GM19468 (cell line): Measurements from ENCODE around the gene HIBCH.
A peak's percentile ranks its signal among the peaks of the same experiment; 100 is the strongest.
"Not testable (repeated sequence)": the region's sequence is repeated elsewhere in the genome, so short reads cannot be mapped to it uniquely, and the experiment has no call there.

Experiments used
- ATAC-seq: cut with Tn5 transposase; IDR thresholded peaks from one replicate; pipeline ENCODE4 v1.9.1; 2021; ENCODE audit warnings: mild to moderate bottlenecking, moderate library complexity, moderate number of reproducible peaks; ENCODE audit not compliant: unreplicated experiment; ENCODE audit errors: extremely low read depth

Gene HIBCH, protein sequence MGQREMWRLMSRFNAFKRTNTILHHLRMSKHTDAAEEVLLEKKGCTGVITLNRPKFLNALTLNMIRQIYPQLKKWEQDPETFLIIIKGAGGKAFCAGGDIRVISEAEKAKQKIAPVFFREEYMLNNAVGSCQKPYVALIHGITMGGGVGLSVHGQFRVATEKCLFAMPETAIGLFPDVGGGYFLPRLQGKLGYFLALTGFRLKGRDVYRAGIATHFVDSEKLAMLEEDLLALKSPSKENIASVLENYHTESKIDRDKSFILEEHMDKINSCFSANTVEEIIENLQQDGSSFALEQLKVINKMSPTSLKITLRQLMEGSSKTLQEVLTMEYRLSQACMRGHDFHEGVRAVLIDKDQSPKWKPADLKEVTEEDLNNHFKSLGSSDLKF

DNA sequence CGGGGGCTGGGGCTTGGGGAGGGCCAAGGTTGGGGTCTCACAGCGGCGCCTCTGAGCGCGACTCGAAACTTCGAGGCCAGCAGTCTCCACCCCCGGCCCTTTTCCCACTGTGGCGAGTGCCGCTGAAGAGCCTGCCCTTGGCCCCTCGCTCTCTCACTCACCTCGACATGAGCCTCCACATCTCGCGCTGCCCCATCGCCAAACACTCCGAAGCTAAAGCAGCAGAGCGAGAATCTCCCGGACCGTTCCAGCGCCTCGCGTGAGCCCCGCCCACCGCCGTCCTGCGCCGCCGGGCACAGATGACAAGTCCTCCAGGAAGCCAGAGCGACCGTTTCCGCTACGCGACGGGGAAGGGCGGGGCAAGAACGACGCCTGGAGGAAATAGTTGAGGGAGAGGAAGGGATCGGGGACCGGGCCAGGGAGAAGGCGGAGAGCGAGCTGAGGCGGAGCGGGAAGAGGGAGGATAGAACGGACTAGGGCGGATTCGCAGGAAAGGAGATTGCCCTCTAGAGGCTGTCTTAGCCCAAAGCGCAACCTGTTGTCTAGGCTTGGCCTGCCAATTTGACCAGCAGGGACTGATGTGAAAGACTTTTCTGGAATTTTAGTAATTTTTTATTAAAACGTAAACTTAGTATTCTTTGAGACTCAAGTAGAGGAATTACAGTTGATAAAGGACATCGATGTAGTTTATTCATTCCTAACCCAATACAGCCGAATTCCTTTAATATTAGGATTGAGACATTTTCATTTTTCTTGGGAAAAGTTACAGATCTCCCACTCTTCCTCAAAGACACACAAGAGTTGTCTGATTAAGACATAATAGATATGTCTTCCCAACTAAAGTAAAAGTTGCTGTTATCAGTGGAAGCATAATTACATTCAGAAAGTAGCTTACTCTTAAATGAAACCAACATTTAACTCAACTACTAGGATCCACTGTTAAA, at the start of gene HIBCH:
Gene HIBCH (minus strand): TSS at position 272 of the 944 bp plus-strand sequence. CDS start 76 bp downstream, at position 196.
- ATAC-seq: peak; percentile 89

DNA sequence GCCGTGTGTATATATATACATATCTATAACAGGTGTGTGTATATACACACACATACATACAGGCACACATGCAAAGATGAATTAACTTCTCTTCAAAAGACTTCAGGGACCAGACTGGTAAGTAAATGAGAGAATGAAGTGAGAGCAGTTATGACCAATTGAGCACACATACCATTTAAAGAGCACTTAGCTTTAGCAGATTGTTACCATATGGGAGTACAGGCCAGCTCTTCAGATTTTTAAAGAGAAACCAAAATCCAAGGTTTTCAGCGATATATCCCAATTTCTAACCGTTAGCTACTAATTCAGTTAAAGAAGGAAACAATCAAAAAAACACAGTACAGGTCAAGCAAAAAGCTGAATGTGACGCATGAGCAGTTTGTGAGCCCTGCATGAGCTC, 47.5 kb upstream of the HIBCH start:
- ATAC-seq: no peak

DNA sequence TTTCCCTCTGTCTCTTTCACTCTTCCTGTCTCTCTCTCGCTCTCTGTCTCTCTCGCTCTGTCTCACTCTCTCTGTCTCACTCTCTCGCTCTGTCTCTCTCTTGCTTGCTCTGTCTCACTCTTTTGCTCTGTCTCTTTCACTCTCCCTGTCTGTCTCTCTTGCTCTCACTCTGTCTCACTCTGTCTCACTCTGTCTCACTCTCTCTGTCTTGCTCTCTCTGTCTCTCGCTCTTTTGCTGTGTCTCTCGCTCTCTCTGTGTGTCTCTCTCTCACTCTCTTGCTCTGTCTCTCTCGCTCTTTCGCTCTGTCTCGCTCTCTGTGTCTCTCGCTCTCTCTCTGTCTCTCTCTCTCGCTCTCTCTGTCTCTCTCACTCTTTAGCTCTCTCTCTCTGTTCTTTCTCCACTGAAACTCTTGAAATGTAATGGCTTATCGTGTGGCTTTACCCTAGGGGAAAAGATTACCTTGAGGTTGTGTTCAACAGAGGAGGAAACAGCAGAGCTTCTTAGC, 46.7 kb upstream of the HIBCH start:
- ATAC-seq: no peak

DNA sequence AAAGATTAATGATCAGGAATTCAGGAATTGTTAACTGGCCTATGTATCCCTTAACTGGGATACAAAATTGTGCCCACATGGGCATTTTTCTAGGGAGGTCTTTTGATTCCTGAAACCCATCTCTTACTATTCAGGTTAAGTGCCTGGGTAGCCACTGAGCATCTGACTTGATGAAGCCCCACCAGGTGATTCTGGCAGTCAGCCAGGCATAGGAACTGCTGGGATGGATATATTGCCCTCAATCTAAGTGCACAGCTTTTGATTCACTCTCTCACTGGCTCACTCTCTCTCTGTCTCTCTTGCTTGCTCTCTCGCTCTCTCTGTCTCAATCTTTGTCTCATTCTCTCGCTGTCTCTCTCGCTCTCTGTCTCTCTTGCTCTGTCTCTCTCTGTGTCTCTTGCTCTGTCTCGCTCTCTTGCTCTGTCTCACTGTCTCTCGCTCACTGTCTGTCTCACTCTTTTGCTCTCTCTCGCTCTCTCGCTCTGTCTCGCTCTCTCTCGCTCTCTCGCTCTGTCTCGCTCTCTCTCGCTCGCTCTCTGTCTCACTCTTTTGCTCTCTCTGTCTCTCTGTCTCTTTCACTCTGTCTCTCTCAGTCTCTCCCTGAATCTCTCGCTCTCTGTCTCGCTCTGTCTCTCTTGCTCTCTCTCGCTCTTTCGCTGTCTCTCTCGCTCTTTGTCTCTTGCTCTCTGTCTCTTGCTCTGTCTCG, 46.0 kb upstream of the HIBCH start:
- no peak for ATAC-seq

DNA sequence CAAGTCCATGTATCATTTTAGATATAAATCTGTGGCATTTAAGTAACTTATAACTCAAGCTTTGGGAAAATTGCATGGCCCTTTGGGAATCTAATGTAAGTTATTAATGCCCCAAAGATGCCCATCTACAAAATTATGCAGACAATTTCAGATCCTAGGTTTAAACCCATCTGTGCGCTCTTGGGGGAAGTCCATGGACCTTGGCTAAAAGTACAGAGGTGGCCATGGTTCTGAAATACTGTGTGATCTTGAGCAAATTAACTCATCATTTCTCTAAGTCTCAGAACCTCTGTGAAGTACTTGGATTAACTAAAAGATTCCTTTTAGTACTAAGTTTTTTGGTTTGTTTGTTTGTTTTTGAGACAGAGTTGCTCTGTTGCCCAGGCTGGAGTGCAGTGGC, 43.3 kb upstream of the HIBCH start:
- no peak for ATAC-seq

DNA sequence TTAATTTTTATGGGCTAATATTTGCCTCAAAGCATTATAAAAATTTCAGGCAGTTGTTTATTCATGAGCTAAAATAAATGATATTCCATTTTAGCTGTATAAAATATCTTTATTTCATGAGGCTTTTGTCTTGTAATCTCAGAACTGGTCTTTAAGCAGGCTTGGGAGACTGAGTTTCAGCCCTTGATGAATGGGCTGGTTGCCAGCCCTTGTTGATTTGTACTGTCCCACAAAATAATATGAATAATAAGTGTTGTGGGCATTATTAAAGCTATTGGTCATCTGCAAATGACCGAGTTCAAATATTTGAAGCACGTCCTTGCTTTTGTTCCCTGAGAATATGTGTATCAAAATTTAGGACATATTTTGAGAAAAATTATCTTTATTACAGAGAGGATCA, 41.9 kb upstream of the HIBCH start:
- ATAC-seq: no peak

DNA sequence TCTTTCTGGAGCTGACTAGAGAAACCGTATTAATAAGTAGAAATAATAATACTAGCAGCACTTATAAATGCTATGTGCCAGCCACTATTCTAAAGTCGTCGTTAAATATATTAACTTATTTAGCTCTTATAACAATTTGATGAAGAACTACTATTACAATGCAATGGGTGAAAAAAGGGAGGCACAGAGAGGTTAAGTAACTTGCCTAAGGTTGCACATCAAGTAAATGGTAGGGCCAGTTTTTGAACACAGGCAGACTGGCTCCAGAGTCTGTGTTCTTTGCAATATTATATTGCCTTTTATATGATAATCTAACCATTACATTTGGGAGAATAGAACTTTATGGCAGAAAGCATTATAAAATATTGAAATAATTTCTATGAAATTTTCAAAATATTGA, 41.3 kb upstream of the HIBCH start:
- ATAC-seq: no peak

DNA sequence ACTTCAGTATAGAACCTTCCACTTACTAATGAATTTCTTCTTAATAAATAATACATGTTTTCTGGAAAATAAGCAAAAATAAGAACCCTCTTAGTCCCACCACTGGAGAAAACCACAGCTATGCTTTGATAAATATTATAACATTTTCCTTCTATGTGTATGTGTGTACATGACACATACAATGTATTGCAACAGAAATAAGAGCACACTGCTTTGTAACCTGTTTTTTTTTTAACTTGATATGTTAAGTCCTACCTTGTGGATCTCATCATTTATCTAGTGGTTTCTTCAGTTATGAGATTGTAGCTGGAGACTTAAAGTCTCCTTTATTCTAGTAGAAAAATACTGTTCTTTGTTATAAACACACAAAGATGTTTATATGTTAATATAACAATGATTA, 40.9 kb upstream of the HIBCH start:
- ATAC-seq: no peak

DNA sequence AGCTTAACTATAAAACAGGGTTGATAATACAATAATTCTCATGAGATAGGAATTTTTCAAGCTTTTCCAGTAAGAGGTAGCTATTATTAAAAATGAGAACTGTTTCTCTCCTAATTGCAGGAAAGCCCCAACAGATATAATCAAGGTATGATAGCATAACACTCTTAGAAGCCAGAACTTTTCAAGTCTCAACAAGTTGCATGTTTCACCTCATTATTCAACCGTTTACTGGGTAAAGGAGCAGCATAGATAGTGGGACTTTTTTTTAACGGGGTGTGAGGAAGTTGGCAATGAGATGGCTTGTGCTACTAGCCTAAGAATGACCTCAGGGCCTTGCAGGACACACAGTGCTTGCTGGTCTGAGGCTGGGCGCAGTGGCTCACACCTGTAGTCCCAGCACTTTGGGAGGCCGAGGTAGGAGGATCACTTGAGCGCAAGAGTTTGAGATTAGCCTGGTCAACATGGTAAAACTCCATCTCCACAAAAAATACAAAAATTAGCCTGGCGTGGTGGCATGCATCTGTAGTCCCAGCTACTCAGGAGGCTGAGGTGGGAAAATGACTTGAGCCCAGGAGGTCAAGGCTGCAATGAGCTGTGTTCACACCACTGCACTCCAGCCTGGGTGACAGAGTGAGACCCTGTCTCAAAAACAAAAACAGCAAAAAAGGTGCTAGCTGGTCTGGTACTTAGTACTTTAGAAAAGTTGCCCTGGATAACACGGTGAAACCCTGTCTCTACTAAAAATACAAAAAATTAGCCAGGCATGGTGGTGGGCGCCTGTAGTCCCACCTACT, 39.2 kb upstream of the HIBCH start:
- not testable (repeated sequence) for ATAC-seq

DNA sequence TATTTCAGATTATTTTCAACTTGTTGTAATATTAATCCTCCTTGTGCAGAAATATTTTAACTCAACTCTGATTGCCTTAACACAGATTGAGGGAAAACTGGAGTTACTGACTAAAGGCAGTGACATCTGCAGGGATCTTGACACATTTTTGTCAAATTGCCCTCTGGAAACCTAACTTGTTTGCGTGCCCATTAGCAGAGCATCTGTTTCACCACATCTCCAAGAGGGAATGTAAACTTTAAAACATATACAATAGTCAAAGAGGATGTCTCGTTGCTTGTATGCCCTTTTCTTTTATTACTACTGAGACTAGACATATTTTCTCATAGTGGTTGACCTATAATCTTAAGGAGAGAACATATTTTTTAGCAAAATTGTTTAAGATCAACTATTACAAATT, 38.0 kb upstream of the HIBCH start:
- no peak for ATAC-seq

DNA sequence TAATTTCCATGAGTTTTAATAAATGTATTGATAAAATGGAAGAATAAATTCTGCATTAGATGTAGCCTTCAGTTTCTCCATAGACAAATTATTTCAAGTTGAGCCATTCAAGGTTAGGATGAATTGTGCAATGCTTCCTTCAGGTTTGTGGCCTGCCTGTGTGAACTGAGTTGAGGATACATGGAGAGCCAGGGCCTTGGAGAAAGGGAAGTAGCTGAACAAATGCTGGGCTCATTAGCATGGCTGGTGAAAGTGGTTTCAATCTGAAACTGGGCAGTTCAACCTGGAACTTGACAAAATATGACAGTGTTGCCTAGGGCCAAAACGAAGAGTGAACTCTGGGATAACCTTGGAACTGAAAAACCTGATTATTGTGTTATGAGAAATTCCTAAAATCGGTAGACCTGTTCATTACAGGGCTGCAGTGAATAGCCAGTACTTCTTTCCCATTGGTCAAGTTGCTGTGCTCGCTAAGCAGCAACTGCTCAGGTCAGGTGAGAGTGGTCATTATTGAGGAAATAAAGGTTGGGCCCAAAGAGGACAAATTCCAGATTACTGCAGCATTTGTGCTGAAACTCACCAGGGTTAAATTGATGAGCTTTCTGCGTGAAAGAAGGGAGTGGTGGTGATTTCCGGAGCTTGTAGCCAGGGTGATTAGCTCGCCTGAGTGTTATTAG, 36.5 kb upstream of the HIBCH start:
- ATAC-seq: no peak

DNA sequence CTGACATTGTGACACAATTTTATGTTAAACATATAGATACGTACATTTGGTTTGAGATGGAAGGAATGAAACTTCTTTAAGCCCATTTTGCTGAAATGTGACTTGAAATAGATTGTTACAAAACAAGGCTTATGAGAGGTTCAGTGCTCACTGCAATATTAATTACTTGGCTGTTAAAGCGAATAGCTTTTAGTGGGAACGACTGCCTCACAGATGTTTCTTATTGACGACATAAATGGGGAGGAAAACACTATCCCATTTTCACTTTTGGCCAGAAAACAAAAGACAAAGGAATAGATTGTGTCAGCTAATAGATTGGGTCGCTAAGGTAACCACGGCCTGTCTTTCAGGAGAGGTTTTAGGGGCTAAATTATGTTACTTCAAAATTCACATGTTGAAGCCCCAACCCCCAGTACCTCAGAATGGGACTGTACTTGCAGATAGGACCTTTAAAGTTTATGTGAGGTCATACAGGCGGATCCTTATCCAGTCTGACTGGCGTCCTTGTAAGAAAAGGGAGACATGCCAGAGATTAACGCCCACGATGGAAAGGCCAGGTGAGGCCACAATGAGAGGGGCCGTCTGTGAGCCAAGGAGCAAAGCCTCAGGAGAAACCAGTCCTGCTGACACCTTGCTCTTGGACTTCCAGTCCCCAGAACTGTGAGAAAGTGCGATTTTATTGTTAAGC, 34.5 kb upstream of the HIBCH start:
- no peak for ATAC-seq

DNA sequence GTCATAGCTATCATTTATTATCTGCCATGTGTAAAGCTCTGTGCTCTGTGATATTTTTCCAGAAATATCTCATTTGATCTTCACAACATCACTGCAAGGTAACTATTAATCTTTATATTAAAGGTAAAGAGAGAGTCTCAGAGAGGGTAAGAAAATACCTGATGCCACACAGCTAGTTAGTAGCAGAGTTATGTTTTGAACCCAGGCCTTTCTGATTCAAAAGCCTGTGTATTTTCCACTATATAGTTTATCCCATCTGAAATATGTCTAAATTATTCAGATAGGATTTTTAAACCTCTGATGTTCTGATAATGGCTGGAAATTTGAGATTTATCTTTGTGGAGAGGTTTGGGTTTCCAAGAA, 33.9 kb upstream of the HIBCH start:
- ATAC-seq: no peak

DNA sequence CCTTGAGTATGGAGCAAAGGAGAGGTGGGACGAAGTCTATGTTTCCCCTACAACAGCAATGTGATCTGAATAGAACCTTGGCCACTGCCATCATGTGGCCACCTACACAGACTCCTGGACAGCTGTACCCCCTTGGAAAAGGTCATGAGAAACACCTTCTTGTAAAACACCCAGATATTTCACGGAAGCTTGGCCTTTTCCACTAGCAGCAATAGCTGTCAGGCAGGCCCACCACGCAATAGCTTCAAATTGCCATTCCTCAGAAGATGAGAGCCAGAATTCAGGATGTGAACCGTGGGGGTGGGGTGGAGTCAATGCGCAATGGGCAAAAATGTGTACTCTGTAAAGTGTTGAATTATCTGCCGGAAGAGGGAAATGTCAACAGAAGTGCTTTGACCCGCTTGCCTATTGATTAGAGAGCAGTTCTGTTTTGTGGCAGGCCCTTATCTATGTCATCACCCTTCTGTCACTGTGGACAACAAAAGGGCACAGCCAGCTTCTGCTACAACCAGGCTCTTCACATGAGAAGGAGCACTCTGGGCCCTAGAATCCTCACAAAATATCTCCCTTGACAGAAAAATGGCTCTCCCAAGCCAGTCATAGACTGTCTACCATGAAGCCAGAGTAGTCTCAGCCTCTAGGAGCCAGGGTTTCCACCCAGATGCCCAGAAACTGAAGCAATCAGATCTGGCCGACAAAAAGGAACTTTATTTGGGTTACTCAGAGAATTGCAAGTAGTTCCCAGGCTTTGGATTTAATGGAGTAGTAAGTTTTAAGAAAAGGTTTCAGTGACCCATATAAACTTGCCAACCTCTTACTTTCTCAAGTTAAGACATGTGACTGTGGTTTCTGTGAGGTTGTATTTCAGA, 33.3 kb upstream of the HIBCH start:
- no peak for ATAC-seq

DNA sequence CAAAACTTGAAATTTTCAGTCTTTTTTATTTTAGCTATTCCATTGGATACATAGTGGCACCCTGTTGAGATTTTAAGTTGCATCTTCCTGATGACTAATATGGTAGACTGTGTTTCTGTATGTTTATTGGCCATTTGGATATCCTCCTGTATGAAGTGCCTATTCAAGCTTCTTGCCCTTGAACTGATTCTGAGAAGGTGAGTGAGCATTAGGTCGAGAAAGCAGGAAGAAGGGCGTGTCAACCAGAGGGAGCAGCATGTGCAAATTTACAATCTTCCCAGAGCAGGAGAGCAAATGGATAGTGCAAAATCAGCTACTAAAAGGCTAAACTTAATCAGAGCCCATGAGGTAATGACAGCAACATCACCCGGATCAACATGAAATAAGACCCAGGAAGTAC, 32.3 kb upstream of the HIBCH start:
- no peak for ATAC-seq

DNA sequence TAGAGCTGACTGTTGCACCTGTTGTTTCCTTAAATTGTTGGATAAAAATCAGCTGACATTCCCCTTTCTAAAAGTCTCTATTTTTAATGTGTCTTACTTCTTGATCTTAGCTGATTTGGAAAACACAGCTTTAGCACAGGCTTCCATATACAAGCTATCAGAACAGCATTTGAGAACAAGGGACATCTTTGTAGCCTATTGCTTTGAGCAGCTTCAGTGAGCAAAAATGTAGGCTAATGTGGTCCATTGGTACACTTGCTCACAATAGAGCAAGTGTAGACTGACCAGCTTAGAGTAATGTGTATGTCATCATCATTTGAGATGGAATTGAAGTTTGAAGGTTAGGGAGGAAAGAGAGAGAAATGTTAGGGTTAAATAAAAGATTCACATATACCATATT, 30.7 kb upstream of the HIBCH start:
- no peak for ATAC-seq

DNA sequence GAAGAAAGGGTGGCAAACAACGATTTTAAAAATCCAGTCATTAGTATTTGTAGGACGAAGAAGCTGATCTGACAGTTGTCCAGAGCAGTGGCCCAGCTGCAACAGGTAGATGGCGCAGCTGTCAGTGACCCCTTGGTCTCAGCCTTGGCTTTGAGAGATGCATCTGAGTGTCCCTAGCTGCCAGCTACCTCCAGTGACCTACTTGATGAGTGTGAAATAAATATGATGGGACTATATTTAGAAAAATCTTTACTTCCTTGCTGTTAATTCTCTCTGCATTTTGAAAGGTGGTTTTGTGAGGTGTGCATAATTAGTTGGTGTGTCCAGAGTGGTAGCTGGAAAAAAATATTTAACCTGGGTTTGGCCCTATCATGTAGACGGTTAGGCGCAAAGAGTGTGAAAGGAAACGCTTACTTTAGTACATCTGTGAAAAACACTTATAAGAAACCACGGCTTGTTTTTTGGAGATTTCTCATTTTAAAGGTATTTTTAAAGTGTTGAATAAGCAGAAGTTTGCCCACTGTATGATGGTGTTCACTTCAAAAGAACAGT, 24.7 kb upstream of the HIBCH start:
- peak; percentile 54 for ATAC-seq
